K562 (cell line): Measurements from ENCODE around the gene PIM3. TPM values are rescaled to one million over a fixed set of nuclear protein-coding genes. Genes with fewer than 3 reads are reported as not detected.

Experiments used
- CBX3 ChIP-seq, 2 experiments: IDR thresholded peaks; 1 replicate in 1 of 2; 2 replicates in 1 of 2; pipeline ENCODE4 v1.6.1; 2012; ENCODE audit warnings: inconsistent platforms in 2 of 2, low read length in 2 of 2, borderline replicate concordance in 1 of 2, control low read depth in 1 of 2
- CBX5 ChIP-seq: IDR thresholded peaks from 2 replicates; pipeline ENCODE4 v1.6.1; 2014; ENCODE audit warnings: low read depth, borderline replicate concordance
- COPS2 ChIP-seq: fragments of 450-650 bp; conservative IDR thresholded peaks from 2 replicates; pipeline ENCODE4 v1.6.1; 2016; ENCODE audit warnings: mild to moderate bottlenecking, moderate library complexity
- FOS ChIP-seq: IDR thresholded peaks from 3 replicates; pipeline ENCODE4 v1.6.1; 2011; ENCODE audit not compliant: insufficient read length; ENCODE audit errors: extremely low read depth
- KAT2B ChIP-seq: IDR thresholded peaks from one replicate; pipeline ENCODE4 v1.6.1; 2012; ENCODE audit warnings: low read depth, mild to moderate bottlenecking, control low read depth, inconsistent platforms, low read length, moderate library complexity
- KDM4B ChIP-seq, 2 experiments: fragments of 450-650 bp in 1 of 2; sonication (generic) in 1 of 2; IDR thresholded peaks; 2 replicates each; pipeline ENCODE4 v1.6.1; 2016 to 2017; ENCODE audit warnings: borderline replicate concordance in 2 of 2, antibody characterized with exemption in 1 of 2, low read depth in 1 of 2, mild to moderate bottlenecking in 1 of 2
- MAX ChIP-seq: sonication (generic); formaldehyde crosslinking; IDR thresholded peaks from 2 replicates; pipeline ENCODE4 v1.9.0; 2022; ENCODE audit warnings: mild to moderate bottlenecking, missing genetic modification reagents
- NRF1 ChIP-seq, 2 experiments: fragments of 450-650 bp; IDR thresholded peaks in 1 of 2; conservative IDR thresholded peaks in 1 of 2; 2 replicates each; pipeline ENCODE4 v1.6.1; 2014; ENCODE audit warnings: mild to moderate bottlenecking in 2 of 2
- OTX1 ChIP-seq: fragments of 450-650 bp; formaldehyde crosslinking; IDR thresholded peaks from 2 replicates; pipeline ENCODE4 v1.4.0; 2022; ENCODE audit warnings: mild to moderate bottlenecking
- RNF219 ChIP-seq: fragments of 250-450 bp; sonication (Bioruptor Pico); IDR thresholded peaks from 2 replicates; pipeline ENCODE4 v1.5.0; 2022; ENCODE audit warnings: mild to moderate bottlenecking
- SAFB ChIP-seq: fragments of 200-400 bp; formaldehyde crosslinking; IDR thresholded peaks from 2 replicates; pipeline ENCODE4 v1.6.1; 2017; ENCODE audit warnings: low read depth, low read length, borderline replicate concordance
- THAP12 ChIP-seq: fragments of 250-450 bp; sonication (Bioruptor Pico); IDR thresholded peaks from 2 replicates; pipeline ENCODE4 v1.9.0; 2021; ENCODE audit warnings: mild to moderate bottlenecking, inconsistent platforms
- ZBTB2 ChIP-seq: fragments of 450-650 bp; IDR thresholded peaks from 2 replicates; pipeline ENCODE4 v1.6.1; 2016; ENCODE audit warnings: antibody characterized with exemption
- ZEB2 ChIP-seq: fragments of 450-650 bp; IDR thresholded peaks from 2 replicates; pipeline ENCODE4 v1.6.1; 2016
- ZNF140 ChIP-seq: fragments of 250-450 bp; sonication (Bioruptor Pico); IDR thresholded peaks from 2 replicates; pipeline ENCODE4 v1.8.0; 2021; ENCODE audit warnings: moderate library complexity, mild to moderate bottlenecking, inconsistent platforms
- ZNF143 ChIP-seq: sonication (generic); formaldehyde crosslinking; IDR thresholded peaks from 2 replicates; pipeline ENCODE4 v1.9.0; 2022; ENCODE audit warnings: mild to moderate bottlenecking, missing genetic modification reagents
- ZNF324 ChIP-seq: fragments of 250-450 bp; sonication (Bioruptor Pico); IDR thresholded peaks from 2 replicates; pipeline ENCODE4 v1.4.0; 2020; ENCODE audit warnings: mild to moderate bottlenecking
- ZNF347 ChIP-seq: fragments of 450-650 bp; formaldehyde crosslinking; IDR thresholded peaks from 2 replicates; pipeline ENCODE4 v1.4.0; 2020; ENCODE audit warnings: low read depth, mild to moderate bottlenecking, moderate library complexity
- ZNF584 ChIP-seq: fragments of 200-800 bp; sonication (Bioruptor generic); IDR thresholded peaks from 2 replicates; pipeline ENCODE4 v1.6.1; 2016; ENCODE audit warnings: low read depth, mild to moderate bottlenecking, missing genetic modification characterization, missing compliant biosample characterization
- polyA plus RNA-seq, 8 experiments: library from polyadenylated mRNA; depleted of rRNA in 4 of 8; stranded (reverse) in 5 of 8; unstranded in 3 of 8; fragments of >200 nt; fragmentation: Nextera tagmentation in 2 of 8; fragmentation: Illumina TruSeq in 1 of 8; extraction: Ambion mirVana in 2 of 8; extraction: Trizol in 1 of 8; gene quantifications; 2 replicates each; pipeline versions ENCODE4 v1.2.1 to v1.2.3, GENCODE V29; 2011 to 2014; ENCODE audit warnings: inconsistent platforms in 1 of 8, missing spikeins in 1 of 8
- total RNA-seq, 7 experiments: library from RNA; depleted of rRNA in 6 of 7; stranded (reverse); fragments of >200 nt in 6 of 7; fragmentation: Illumina TruSeq in 2 of 7; extraction: Trizol in 2 of 7; gene quantifications; 2 replicates each; pipeline versions ENCODE4 v1.2.1 to v1.2.3, GENCODE V29; 2011 to 2021; ENCODE audit warnings: low replicate concordance in 1 of 7
- TF ChIP-seq, protein P1 (sequence below), 2 experiments: fragments of 450-650 bp; conservative IDR thresholded peaks; 2 replicates each; pipeline ENCODE4 v1.6.1; 2017; ENCODE audit warnings: mild to moderate bottlenecking in 2 of 2, moderate library complexity in 2 of 2

The PIM3 gene
- total and polyA plus RNA-seq, 9 of the 15 experiments (the other 6 are each of a cell fraction or from before 2014, with no cell fraction given): 0.24 to 40.5 (median 5.3) TPM

DNA sequence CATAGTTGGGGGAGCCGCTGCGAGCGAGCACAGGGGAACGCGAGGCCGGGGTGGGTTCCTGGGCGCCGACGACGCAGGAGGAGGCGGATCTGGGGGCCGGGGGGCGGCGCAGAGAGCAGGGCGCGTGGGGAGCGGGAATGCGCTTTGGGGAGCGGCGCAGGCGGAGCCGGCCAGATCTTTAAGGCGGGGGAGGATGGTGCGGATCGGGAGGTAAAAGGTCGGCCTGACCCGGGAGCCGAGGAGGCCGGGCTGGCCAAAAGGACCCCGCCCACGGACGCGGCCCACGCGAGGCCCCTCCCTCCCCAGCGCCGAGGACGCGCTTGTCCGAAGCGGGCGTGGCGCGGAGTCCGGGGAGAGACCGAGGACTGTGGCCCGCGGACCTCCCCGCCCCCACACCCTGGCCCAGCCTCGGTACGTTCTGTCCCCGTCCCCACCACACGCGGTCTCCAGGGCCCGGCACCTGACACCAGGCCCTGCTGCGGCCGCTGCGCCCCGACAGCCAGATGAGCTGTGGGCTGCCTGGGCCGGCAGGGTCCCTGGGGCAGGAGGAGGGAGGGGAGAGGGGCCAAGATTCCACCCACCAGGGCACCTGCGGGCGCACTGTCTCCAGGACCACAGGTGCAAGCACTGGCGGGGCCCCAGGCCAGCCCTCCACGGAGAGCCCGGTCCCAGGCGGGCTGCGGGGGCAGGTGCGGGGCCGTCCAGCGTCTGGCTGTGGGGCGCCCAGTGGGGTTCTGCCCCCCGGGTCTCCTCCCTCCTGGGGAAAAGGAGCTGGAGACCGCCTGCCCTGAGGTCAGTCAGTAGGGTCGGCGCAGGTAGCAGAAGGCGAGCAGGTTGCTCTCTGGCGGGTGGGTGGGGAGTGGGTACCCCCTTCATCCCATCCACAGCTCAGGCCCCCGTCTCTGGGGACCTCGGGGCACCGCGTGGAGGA lies 10.9 kb downstream of the PIM3 start (continued):
- no peak for TF ChIP-seq RNF219 (CRISPR knock-in tag)
- peak; percentile 85 for TF ChIP-seq MAX (CRISPR knock-in tag)
- no peak for TF ChIP-seq ZEB2
- TF ChIP-seq COPS2: no peak
- TF ChIP-seq ZNF140 (CRISPR knock-in tag): no peak
- no peak for TF ChIP-seq THAP12 (CRISPR knock-in tag)
- TF ChIP-seq, protein P1, sequence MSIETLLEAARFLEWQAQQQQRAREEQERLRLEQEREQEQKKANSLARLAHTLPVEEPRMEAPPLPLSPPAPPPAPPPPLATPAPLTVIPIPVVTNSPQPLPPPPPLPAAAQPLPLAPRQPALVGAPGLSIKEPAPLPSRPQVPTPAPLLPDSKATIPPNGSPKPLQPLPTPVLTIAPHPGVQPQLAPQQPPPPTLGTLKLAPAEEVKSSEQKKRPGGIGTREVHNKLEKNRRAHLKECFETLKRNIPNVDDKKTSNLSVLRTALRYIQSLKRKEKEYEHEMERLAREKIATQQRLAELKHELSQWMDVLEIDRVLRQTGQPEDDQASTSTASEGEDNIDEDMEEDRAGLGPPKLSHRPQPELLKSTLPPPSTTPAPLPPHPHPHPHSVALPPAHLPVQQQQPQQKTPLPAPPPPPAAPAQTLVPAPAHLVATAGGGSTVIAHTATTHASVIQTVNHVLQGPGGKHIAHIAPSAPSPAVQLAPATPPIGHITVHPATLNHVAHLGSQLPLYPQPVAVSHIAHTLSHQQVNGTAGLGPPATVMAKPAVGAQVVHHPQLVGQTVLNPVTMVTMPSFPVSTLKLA (conservative IDR thresholded peaks at IDR 0.05): no peak
- no peak for TF ChIP-seq OTX1 (CRISPR knock-in tag)
- peak; percentile 84 for TF ChIP-seq SAFB
- no peak for TF ChIP-seq ZNF143
- TF ChIP-seq ZNF584 (CRISPR knock-in tag): no peak
- TF ChIP-seq ZNF324 (CRISPR knock-in tag): no peak
- TF ChIP-seq ZBTB2: no peak
- TF ChIP-seq CBX3 (IDR thresholded peaks at IDR 0.05; ENCODE audit: borderline replicate concordance in 1 of 2, low read length in 2 of 2): no peak
- no peak for TF ChIP-seq FOS
- TF ChIP-seq KDM4B (IDR thresholded peaks at IDR 0.05; ENCODE audit: borderline replicate concordance in 2 of 2, low read depth in 1 of 2): 0 out of 4 replicates have a peak, but pooled peaks of 1 of the 2 experiments have one; percentile 31
- no peak for TF ChIP-seq CBX5
- TF ChIP-seq ZNF347 (CRISPR knock-in tag): no peak
- TF ChIP-seq KAT2B: no peak
- TF ChIP-seq NRF1 (conservative IDR thresholded peaks at IDR 0.05 in 1 of 2, IDR thresholded peaks at IDR 0.05 in 1 of 2): peak; percentile 75 to 78
